ENCODE measurements around the gene PRKCZ. TPM values are rescaled to one million over a fixed set of nuclear protein-coding genes. Genes with fewer than 3 reads are reported as not detected.
A peak's percentile ranks its signal among the peaks of the same experiment; 100 is the strongest.

PRKCZ gene
- total and polyA plus RNA-seq, 9 of the 15 experiments (the other 6 are each of a cell fraction or from before 2014, with no cell fraction given) = 0.07 to 3.1 (median 1.3) TPM

GRCh38 chr1:2001773-2002411 lies 48.3 kb upstream of the PRKCZ start (continued):
- TF ChIP-seq ELF4 (CRISPR knock-in tag; IDR thresholded peaks at IDR 0.05) = no peak
- no peak for TF ChIP-seq CBX8 (IDR thresholded peaks at IDR 0.05; ENCODE audit: borderline replicate concordance, extremely low read depth, low read depth, low read length, poor library complexity, severe bottlenecking)
- TF ChIP-seq, protein P1, sequence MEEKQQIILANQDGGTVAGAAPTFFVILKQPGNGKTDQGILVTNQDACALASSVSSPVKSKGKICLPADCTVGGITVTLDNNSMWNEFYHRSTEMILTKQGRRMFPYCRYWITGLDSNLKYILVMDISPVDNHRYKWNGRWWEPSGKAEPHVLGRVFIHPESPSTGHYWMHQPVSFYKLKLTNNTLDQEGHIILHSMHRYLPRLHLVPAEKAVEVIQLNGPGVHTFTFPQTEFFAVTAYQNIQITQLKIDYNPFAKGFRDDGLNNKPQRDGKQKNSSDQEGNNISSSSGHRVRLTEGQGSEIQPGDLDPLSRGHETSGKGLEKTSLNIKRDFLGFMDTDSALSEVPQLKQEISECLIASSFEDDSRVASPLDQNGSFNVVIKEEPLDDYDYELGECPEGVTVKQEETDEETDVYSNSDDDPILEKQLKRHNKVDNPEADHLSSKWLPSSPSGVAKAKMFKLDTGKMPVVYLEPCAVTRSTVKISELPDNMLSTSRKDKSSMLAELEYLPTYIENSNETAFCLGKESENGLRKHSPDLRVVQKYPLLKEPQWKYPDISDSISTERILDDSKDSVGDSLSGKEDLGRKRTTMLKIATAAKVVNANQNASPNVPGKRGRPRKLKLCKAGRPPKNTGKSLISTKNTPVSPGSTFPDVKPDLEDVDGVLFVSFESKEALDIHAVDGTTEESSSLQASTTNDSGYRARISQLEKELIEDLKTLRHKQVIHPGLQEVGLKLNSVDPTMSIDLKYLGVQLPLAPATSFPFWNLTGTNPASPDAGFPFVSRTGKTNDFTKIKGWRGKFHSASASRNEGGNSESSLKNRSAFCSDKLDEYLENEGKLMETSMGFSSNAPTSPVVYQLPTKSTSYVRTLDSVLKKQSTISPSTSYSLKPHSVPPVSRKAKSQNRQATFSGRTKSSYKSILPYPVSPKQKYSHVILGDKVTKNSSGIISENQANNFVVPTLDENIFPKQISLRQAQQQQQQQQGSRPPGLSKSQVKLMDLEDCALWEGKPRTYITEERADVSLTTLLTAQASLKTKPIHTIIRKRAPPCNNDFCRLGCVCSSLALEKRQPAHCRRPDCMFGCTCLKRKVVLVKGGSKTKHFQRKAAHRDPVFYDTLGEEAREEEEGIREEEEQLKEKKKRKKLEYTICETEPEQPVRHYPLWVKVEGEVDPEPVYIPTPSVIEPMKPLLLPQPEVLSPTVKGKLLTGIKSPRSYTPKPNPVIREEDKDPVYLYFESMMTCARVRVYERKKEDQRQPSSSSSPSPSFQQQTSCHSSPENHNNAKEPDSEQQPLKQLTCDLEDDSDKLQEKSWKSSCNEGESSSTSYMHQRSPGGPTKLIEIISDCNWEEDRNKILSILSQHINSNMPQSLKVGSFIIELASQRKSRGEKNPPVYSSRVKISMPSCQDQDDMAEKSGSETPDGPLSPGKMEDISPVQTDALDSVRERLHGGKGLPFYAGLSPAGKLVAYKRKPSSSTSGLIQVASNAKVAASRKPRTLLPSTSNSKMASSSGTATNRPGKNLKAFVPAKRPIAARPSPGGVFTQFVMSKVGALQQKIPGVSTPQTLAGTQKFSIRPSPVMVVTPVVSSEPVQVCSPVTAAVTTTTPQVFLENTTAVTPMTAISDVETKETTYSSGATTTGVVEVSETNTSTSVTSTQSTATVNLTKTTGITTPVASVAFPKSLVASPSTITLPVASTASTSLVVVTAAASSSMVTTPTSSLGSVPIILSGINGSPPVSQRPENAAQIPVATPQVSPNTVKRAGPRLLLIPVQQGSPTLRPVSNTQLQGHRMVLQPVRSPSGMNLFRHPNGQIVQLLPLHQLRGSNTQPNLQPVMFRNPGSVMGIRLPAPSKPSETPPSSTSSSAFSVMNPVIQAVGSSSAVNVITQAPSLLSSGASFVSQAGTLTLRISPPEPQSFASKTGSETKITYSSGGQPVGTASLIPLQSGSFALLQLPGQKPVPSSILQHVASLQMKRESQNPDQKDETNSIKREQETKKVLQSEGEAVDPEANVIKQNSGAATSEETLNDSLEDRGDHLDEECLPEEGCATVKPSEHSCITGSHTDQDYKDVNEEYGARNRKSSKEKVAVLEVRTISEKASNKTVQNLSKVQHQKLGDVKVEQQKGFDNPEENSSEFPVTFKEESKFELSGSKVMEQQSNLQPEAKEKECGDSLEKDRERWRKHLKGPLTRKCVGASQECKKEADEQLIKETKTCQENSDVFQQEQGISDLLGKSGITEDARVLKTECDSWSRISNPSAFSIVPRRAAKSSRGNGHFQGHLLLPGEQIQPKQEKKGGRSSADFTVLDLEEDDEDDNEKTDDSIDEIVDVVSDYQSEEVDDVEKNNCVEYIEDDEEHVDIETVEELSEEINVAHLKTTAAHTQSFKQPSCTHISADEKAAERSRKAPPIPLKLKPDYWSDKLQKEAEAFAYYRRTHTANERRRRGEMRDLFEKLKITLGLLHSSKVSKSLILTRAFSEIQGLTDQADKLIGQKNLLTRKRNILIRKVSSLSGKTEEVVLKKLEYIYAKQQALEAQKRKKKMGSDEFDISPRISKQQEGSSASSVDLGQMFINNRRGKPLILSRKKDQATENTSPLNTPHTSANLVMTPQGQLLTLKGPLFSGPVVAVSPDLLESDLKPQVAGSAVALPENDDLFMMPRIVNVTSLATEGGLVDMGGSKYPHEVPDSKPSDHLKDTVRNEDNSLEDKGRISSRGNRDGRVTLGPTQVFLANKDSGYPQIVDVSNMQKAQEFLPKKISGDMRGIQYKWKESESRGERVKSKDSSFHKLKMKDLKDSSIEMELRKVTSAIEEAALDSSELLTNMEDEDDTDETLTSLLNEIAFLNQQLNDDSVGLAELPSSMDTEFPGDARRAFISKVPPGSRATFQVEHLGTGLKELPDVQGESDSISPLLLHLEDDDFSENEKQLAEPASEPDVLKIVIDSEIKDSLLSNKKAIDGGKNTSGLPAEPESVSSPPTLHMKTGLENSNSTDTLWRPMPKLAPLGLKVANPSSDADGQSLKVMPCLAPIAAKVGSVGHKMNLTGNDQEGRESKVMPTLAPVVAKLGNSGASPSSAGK (IDR thresholded peaks at IDR 0.05) = peak; percentile 82
- no peak for TF ChIP-seq STAT5B (CRISPR knock-in tag; IDR thresholded peaks at IDR 0.05)
- no peak for TF ChIP-seq POLR2G (IDR thresholded peaks at IDR 0.05; ENCODE audit: low read depth, low read length)
- no peak for TF ChIP-seq NFIX (CRISPR knock-in tag; IDR thresholded peaks at IDR 0.05; ENCODE audit: low read depth)
- TF ChIP-seq POLR2A (conservative IDR thresholded peaks at IDR 0.05) = no peak
- TF ChIP-seq CBX3 (IDR thresholded peaks at IDR 0.05; ENCODE audit: borderline replicate concordance in 1 of 2, low read length in 2 of 2) = no peak
- TF ChIP-seq TBL1XR1 (IDR thresholded peaks at IDR 0.05; ENCODE audit: low read length in 2 of 2) = no peak
- TF ChIP-seq ZNF121 (CRISPR knock-in tag; conservative IDR thresholded peaks at IDR 0.05) = no peak
- TF ChIP-seq TEAD2 (tag; IDR thresholded peaks at IDR 0.05) = no peak
- no peak for TF ChIP-seq NONO (IDR thresholded peaks at IDR 0.05; ENCODE audit: low read depth in 2 of 2, low read length in 1 of 2)
- TF ChIP-seq KDM2B (CRISPR knock-in tag; IDR thresholded peaks at IDR 0.05) = no peak
- TF ChIP-seq, protein P2, sequence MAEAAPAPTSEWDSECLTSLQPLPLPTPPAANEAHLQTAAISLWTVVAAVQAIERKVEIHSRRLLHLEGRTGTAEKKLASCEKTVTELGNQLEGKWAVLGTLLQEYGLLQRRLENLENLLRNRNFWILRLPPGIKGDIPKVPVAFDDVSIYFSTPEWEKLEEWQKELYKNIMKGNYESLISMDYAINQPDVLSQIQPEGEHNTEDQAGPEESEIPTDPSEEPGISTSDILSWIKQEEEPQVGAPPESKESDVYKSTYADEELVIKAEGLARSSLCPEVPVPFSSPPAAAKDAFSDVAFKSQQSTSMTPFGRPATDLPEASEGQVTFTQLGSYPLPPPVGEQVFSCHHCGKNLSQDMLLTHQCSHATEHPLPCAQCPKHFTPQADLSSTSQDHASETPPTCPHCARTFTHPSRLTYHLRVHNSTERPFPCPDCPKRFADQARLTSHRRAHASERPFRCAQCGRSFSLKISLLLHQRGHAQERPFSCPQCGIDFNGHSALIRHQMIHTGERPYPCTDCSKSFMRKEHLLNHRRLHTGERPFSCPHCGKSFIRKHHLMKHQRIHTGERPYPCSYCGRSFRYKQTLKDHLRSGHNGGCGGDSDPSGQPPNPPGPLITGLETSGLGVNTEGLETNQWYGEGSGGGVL (CRISPR knock-in tag; IDR thresholded peaks at IDR 0.05) = no peak
- TF ChIP-seq C11orf30 (IDR thresholded peaks at IDR 0.05; ENCODE audit: low read depth) = peak; percentile 97
- no peak for TF ChIP-seq ZNF644 (tag; IDR thresholded peaks at IDR 0.05; ENCODE audit: low read depth)
